GM19351 (cell line): ENCODE measurements around the gene C1orf198.

ENCODE experiments used
- ATAC-seq: cut with Tn5 transposase; IDR thresholded peaks from one replicate; pipeline ENCODE4 v1.9.1; 2021; ENCODE audit warnings: mild to moderate bottlenecking, moderate library complexity; ENCODE audit not compliant: unreplicated experiment

The C1orf198 gene

DNA sequence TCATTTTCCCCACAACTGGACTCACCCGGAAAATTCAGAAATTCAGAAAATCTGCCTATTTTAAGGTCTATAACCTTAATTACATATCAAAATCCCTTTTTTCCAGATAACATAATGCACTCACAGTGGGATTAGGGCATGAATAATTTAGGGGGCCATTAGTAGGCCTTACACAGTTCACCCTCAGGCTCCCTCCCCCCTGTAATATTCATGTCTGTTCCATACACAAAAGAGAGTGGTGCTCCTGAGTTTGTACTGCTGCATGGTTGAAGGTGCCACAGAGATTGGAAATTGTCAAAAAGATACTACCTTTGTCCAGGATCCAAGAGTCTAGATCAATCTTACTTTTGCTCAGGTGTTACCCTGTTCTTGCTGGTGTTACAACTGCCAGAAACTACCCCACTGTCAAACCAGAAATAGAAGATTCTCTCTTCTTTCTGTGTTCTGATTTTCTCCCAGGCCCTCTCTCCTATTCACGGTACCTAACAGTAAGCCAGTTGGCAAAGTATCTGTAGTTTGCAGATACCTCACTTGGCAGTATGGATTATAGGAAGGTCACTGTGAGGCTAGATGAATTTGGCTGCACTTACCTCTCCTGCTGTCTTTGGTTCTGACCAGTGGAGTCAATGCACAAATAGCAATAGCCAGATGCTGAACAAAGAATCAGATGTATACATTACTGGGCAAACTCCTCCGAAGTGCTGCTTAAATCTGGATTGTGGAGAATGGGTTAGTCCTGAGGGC is 53.2 kb downstream of the C1orf198 start:
- no peak for ATAC-seq

- no peak for ATAC-seq
Observed at GRCh38 chr1:230812568-230812967, 55.8 kb downstream of the C1orf198 start.

- ATAC-seq: no peak
Observed at GRCh38 chr1:230809256-230809990, 58.9 kb downstream of the C1orf198 start.

DNA sequence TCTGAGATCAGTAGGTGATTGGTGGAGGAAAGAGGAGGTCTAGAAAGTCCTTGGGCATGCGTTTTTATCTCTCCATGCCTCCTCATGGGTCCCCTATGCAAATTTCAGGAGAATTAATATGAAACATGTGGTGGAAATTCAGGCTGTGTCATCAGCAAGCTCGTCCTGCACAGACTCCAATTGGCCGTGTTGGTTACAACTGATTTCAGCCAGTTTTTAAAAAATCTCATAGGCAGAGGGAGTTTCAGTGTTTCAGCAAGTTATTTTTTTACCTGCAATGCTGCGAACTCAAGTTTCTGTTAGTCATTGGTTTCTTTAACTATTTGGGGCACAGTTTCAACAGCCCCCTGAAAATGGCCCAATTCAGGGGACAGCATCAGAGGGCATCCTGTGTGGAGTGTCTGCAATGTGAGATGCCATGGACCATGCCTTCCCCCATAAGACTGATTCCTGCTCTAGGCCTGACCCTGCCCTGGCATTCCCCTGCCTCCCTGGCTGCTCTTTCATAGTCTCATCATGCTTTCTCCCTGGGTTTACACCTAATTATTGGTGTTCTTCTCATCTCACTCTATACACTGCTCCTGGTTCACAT is 59.9 kb downstream of the C1orf198 start:
- no peak for ATAC-seq

DNA sequence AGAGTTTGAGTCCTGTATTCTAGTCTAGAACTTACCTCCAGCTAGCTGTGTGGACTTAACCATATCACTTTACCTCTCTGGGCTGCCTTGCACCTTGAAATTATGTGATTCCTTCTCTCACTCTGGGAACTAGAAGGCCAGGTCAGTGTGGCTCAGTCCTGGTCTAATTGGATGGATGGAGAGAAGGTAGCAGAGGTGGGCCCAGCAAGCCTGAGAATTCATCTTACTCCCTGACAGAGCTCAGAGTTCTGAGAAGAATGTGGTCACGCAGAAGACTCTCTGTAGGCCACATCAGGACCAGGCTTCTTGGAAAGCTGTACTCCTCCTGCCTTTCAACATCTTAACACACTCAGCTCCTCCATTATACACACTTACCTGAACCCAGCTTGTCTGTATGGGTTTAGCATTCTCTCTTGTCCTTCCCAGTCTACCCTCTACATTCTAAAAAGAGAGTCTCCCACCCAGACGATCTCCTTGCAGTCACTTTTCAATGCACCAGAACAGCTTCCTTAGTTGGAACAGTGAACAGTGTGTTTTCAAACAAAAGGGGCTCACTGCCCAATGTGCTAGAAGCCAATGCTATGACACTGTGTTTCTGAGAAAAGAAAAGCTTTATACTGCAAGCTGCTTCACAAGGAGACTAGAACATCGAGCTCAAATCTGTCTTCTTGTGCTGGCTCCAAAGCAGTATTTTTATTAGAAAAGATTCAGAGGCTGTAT is 60.6 kb downstream of the C1orf198 start:
- ATAC-seq: no peak

GRCh38 chr1:230807029-230807428 is 61.3 kb downstream of the C1orf198 start:
- ATAC-seq: no peak

DNA sequence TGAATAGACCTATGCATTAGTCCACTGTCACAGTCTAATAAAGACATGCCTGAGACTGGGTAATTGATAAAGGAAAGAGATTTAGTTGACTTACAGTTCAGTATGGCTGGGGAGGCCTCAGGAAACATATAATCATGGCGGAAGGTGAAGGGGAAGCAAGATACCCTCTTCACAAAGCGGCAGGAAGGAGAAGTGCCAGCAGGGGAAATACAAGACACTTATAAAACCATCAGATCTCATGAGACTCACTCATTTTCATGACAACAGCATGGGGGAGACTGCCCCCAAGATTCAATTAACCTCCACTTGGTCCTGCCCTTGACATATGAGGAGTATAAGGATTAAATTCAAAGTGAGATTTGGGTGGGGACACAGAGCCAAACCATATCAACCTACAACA is 61.8 kb downstream of the C1orf198 start:
- ATAC-seq: no peak

GRCh38 chr1:230804396-230804795 is 63.9 kb downstream of the C1orf198 start:
- ATAC-seq: no peak

GRCh38 chr1:230800891-230801840 is 67.2 kb downstream of the C1orf198 start:
- ATAC-seq: no peak

DNA sequence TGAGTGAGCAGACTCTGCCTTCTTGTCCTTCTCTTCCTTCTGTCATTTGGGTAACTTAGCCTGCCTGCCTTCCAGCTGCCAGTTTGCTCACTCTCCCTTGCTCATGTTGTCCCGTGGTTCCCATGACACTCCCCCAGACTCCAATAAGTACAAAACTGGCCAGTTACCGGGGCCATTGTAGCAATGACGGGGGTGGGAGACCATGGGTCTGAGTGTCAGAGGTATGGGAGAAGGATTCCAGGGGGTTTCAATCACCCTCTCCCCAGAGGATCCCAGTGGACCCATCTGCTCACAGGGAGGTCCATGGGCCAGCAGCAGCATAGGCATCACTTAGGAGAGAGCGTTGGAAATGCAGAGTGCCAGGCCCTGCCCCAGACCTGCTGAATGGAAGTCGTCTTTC is 69.8 kb downstream of the C1orf198 start:
- no peak for ATAC-seq

- ATAC-seq: no peak
Observed at GRCh38 chr1:230797942-230798365, 70.4 kb downstream of the C1orf198 start.

- no peak for ATAC-seq
Observed at GRCh38 chr1:230797376-230797920, 70.9 kb downstream of the C1orf198 start.

DNA sequence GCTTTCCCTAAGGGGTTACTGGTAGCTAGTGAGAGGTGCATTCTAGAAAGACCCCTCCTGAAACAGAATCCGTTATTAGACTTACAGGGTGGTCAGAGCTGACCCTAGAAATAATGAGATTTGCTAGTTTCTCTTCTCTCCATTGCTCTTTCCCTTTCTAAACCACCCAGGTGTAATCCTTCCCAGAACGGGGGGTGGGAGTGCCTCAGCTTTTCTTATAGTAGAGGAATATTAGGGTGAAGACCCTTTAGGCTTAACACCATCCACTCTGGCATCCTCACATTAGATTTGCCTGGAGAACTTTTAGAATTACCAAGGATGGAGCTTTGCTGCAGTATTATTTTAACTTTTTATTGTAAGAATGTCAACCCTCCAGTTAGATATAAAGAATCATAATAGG is 71.7 kb downstream of the C1orf198 start:
- ATAC-seq: no peak

DNA sequence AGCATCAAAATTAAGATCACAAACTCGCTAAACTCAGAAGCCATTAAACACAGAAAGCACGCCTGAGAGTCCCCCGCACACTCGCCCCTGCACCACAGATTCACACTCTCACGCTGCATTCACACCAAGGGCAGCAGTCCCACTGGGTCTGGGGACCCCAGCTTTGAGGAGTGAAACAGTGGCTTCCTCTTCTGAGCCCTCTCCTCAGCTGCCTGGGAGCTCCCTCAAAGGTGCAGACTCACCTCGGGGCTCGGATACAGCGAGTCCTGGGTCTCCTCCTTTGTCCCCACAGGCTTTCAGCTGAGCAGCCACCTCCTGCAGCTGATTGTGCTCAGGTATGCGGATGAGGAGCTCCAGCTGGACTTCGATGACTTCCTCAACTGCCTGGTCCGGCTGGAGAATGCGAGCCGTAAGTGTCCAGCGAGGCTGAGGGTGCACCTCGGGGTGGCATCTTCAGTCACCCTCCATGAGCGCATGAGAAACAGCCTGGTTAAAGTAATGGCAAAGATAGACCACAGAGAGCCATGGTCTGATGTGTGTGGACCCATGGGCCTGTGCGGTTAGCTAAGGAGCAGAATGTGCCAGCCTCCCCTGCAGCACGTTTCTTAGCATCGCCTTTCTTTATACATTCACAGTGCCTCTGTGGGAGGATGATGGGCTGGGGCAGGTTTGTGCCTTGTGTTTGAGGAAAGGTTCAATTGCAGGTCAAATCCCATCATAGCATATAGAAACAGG is 73.3 kb downstream of the C1orf198 start:
- no peak for ATAC-seq

GRCh38 chr1:230794431-230794830 is 73.9 kb downstream of the C1orf198 start:
- no peak for ATAC-seq

DNA sequence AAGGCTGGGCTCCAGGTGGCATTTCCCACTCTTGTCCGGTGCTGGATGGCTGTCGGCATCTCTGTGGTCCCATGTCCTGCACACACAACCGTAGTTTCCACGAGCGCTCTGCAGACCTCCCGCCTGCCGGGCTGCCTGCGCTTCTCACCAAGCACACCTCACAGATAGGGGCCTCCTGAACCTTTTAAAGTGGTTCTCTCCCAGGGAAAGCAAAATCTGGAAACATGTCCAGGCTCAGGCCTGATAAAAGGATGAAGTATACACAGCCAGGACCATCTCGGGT is 74.9 kb downstream of the C1orf198 start:
- no peak for ATAC-seq

- ATAC-seq: no peak
Observed at GRCh38 chr1:230792691-230793462, 75.4 kb downstream of the C1orf198 start.

DNA sequence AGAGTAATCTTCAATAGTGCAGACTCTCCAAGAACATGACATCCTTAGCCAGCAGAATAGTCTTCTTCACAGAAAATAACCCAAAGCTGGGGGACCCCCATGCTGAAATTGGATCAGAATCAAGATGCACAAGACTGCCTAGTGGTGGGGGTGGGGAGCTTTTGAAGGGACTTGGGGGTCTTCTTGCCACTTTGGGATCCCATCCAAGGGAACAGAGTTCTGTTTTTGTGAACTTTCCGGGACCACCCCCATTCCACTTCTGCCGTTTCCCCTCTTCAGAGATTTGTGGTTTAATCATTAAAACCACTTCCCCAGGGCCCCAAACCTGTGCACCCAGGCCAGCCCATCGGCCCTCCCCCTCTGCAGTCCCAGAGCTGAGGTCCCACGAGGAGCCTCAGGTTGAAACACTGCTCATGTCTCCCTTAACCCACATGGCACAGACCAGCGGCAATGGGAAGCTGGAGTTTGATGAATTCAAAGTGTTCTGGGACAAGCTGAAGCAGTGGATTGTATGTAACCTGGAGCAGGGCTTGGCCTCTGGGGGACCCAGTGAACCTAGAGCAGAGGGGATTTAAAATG is 76.2 kb downstream of the C1orf198 start:
- no peak for ATAC-seq
